ENCODE measurements around the gene MAPK8IP3.

Gene MAPK8IP3

DNA sequence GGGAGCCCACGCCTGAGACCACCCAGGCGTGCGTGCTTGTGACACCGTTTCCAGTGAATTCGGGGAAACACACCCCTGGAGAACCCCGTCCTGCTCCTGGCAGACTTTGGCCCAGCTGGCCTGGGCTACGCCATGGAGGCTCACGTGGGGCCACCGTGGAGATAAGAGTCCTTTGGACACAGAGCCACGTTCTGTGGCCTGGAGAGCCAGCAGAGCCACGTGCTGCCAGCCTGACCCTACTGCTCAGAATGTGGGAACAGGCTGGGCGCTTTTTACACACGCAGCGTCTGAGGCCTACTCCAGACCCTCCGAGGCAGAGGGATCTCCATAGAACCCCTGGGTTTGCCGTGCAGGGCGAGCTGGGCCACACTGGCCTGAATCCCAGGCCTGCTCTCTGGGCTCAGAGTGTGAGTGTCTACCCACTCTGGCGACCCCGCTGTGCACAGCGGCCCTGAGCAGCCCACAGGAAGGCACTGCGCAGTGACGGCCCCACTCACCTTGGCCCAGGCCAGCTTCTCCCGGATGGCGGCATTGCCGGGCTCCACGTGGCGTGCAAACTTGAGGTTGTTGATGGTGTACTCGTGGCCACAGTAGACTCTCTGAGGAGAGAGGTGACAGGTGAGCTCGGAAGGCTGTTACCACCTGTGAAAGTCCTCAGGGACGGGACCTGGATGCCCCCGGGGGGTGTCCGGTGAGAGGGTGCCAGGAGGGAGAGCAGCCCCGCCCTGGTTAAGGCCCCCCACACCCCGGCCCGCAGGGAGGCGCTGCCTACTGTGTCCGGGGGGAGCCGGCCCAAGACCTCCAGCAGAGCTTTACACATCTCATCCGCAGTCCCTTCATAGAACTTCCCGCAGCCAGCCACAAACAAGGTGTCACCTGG, 110.6 kb downstream of the MAPK8IP3 start:
- FAIRE-seq = no peak

GRCh38 chr16:1817276-1817589, 111.2 kb downstream of the MAPK8IP3 start:
- FAIRE-seq = no peak

- FAIRE-seq = no peak
These were observed 111.7 kb downstream of the MAPK8IP3 start for GRCh38 chr16:1817716-1818115.

DNA sequence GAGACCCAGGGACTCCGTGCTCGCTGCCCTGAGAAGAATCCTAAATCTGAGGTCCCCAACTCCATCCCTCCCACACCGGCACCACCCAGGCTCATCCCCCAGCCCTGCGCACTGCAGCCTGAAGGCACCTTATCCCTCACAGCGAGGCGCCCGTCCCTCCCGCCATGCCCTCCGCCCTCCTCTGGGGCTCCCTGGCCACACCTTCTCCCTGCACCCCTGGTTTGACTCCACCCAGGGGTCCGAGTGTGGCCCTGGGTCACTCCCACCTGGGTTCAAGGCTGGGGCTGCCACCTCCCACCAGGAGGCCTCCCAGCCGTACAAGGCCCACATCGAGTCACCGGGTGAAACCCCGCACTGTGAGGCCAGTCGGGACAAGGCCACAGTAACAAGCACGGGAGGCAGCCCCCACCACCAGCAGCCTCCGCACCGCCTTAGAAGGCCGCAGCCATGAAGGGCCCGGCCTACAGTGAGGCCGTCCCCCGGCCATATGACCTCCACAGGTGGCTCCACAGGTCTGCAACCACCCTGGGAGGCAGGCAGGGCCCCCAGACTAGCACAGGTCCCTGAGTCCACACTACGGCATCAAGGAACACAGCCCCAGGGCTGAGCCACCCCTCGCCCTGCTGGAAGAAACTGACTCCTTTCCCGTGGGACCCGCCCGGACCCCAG, 112.3 kb downstream of the MAPK8IP3 start:
- FAIRE-seq = no peak

- FAIRE-seq = no peak
These were observed 113.0 kb downstream of the MAPK8IP3 start for GRCh38 chr16:1818873-1819525.

- no peak for FAIRE-seq
These were observed 113.6 kb downstream of the MAPK8IP3 start for GRCh38 chr16:1819611-1820010.

Measured in colon (tissue), 2 donors.